HepG2 (cell line): ENCODE data around the gene TTYH1. TPM values are rescaled to one million over a fixed set of nuclear protein-coding genes. Genes with fewer than 3 reads are reported as not detected.

Experiments used
- ATAC-seq: fragments of 200-7000 bp; cut with Tn5 transposase; 3 replicates; pipeline ENCODE4 v1.9.1; 2020; ENCODE audit warnings: mild to moderate bottlenecking, moderate library complexity
- BruUV-seq: library from RNA; stranded (reverse); fragments of 400-500 nt; replicated peaks from 2 replicates; lab custom pipeline; 2021; lab: Mats Ljungman, UMichigan
- CTCF ChIA-PET: fragments of 300-600 bp; formaldehyde crosslinking; extraction: SDS; loops from one replicate; lab custom pipeline; 2021; ENCODE audit warnings: low total read pairs, inconsistent platforms, low intra/inter-chr PET ratio; lab: Yijun Ruan, JAX
- POLR2A ChIA-PET: fragments of 350-600 bp; sonication (Branson Sonifier 250); formaldehyde crosslinking; loops from one replicate; lab custom pipeline; 2020; ENCODE audit warnings: antibody characterized with exemption, inconsistent platforms; lab: Yijun Ruan, JAX
- DNase-seq: peaks from one replicate; pipeline ENCODE4 v3.0.0-alpha.2; 2015; ENCODE audit warnings: low spot score
- FAIRE-seq: peaks from 3 replicates; lab custom pipeline; 2011; peaks lifted over from hg19 to GRCh38; lab: Jason Lieb, UNC
- H2AFZ ChIP-seq: one replicate; pipeline ENCODE4 v1.6.1; 2011; ENCODE audit warnings: low read length, inconsistent platforms
- H3K27ac ChIP-seq: fragments of 300-600 bp; 3 replicates; pipeline ENCODE4 v1.8.0; 2011; ENCODE audit warnings: mixed run types, mild to moderate bottlenecking, mixed read lengths, low read length, inconsistent platforms; ENCODE audit not compliant: insufficient read depth; ENCODE audit errors: extremely low read length
- H3K27me3 ChIP-seq, 2 experiments: fragments of 200-600 bp in 1 of 2; 2 replicates in 1 of 2; 3 replicates in 1 of 2; pipeline versions ENCODE4 v1.6.0 to v1.8.0; 2011; ENCODE audit warnings: low read length in 2 of 2, mild to moderate bottlenecking in 2 of 2, moderate library complexity in 2 of 2, inconsistent platforms in 1 of 2; ENCODE audit not compliant: insufficient read depth in 2 of 2, control insufficient read depth in 1 of 2
- H3K36me3 ChIP-seq, 2 experiments: fragments of 200-600 bp in 1 of 2; replicated peaks in 1 of 2; 2 replicates in 1 of 2; 3 replicates in 1 of 2; pipeline versions ENCODE4 v1.5.1 to v1.8.0; 2011; ENCODE audit warnings: low read length in 2 of 2, inconsistent platforms in 1 of 2; ENCODE audit not compliant: insufficient read depth in 2 of 2, control insufficient read depth in 1 of 2
- H3K4me1 ChIP-seq: 2 replicates; pipeline ENCODE4 v1.5.1; 2012; ENCODE audit warnings: low read length, inconsistent platforms; ENCODE audit not compliant: insufficient read depth
- H3K4me2 ChIP-seq: 2 replicates; pipeline ENCODE4 v1.6.0; 2011; ENCODE audit warnings: low read depth, low read length, inconsistent platforms
- H3K4me3 ChIP-seq, 3 experiments: fragments of 200-600 bp in 1 of 3; sonication (generic), shearing (Covaris generic) in 1 of 3; replicated peaks in 1 of 3; 2 replicates each; pipeline ENCODE4 v1.5.1; 2011 to 2016; ENCODE audit warnings: low read length in 3 of 3, inconsistent platforms in 2 of 3, low read depth in 2 of 3, mild to moderate bottlenecking in 2 of 3, control low read depth in 1 of 3, mixed read lengths in 1 of 3; ENCODE audit not compliant: insufficient read depth in 1 of 3
- H3K79me2 ChIP-seq: one replicate; pipeline ENCODE4 v1.6.1; 2011; ENCODE audit warnings: low read length, inconsistent platforms; ENCODE audit not compliant: insufficient read depth
- H3K9ac ChIP-seq: 2 replicates; pipeline ENCODE4 v1.6.0; 2011; ENCODE audit warnings: mild to moderate bottlenecking, low read depth, low read length, inconsistent platforms; ENCODE audit not compliant: insufficient read depth
- H3K9me3 ChIP-seq: 2 replicates; pipeline ENCODE4 v1.5.1; 2012; ENCODE audit warnings: mild to moderate bottlenecking, low read length
- H4K20me1 ChIP-seq: 2 replicates; pipeline ENCODE4 v1.6.0; 2011; ENCODE audit warnings: inconsistent platforms, mild to moderate bottlenecking, low read length, moderate library complexity; ENCODE audit not compliant: insufficient read depth
- CAMTA2 ChIP-seq: sonication (generic); formaldehyde crosslinking; IDR thresholded peaks from 2 replicates; pipeline ENCODE4 v1.4.0; 2020; ENCODE audit warnings: mild to moderate bottlenecking, missing genetic modification reagents, borderline replicate concordance
- FOXJ3 ChIP-seq: sonication (generic); formaldehyde crosslinking; IDR thresholded peaks from 2 replicates; pipeline ENCODE4 v1.4.0; 2020; ENCODE audit warnings: missing genetic modification reagents, mild to moderate bottlenecking, borderline replicate concordance
- GABPA ChIP-seq, 2 experiments: IDR thresholded peaks; 2 replicates each; pipeline ENCODE4 v1.6.1; 2011 to 2016; ENCODE audit warnings: low read depth in 2 of 2, low read length in 1 of 2, missing biosample characterization in 1 of 2, missing genetic modification characterization in 1 of 2
- IRX3 ChIP-seq: sonication (generic); formaldehyde crosslinking; IDR thresholded peaks from 2 replicates; pipeline ENCODE4 v1.8.1; 2023; ENCODE audit warnings: mild to moderate bottlenecking, low read depth, missing genetic modification reagents, borderline replicate concordance
- MEIS1 ChIP-seq: sonication (generic); formaldehyde crosslinking; IDR thresholded peaks from 2 replicates; pipeline ENCODE4 v1.9.0; 2021; ENCODE audit warnings: mild to moderate bottlenecking, missing genetic modification reagents, moderate library complexity, borderline replicate concordance
- NAIF1 ChIP-seq: sonication (generic); formaldehyde crosslinking; IDR thresholded peaks from 2 replicates; pipeline ENCODE4 v1.5.0; 2020; ENCODE audit warnings: mild to moderate bottlenecking, missing genetic modification reagents, borderline replicate concordance
- PAX8 ChIP-seq: sonication (generic); formaldehyde crosslinking; IDR thresholded peaks from 2 replicates; pipeline ENCODE4 v1.8.0; 2022; ENCODE audit warnings: mild to moderate bottlenecking, missing genetic modification reagents, borderline replicate concordance
- RBFOX2 ChIP-seq: fragments of 200-400 bp; formaldehyde crosslinking; IDR thresholded peaks from 2 replicates; pipeline ENCODE4 v1.6.1; 2017; ENCODE audit warnings: low read depth, mild to moderate bottlenecking, low read length
- SMYD3 ChIP-seq: sonication (generic); formaldehyde crosslinking; IDR thresholded peaks from 2 replicates; pipeline ENCODE4 v1.8.1; 2023; ENCODE audit warnings: mild to moderate bottlenecking, missing genetic modification reagents
- SRY ChIP-seq: sonication (generic); formaldehyde crosslinking; IDR thresholded peaks from 2 replicates; pipeline ENCODE4 v1.8.0; 2022; ENCODE audit warnings: mild to moderate bottlenecking, missing genetic modification reagents
- ZFAT ChIP-seq: sonication (generic); formaldehyde crosslinking; conservative IDR thresholded peaks from 2 replicates; pipeline ENCODE4 v1.8.1; 2023; ENCODE audit warnings: missing genetic modification reagents, inconsistent platforms
- ZNF251 ChIP-seq: sonication (generic); formaldehyde crosslinking; IDR thresholded peaks from 2 replicates; pipeline ENCODE4 v1.9.0; 2021; ENCODE audit warnings: mild to moderate bottlenecking, missing genetic modification reagents
- ZNF282 ChIP-seq: fragments of 450-650 bp; IDR thresholded peaks from 2 replicates; pipeline ENCODE4 v1.6.1; 2018; ENCODE audit not compliant: partially characterized antibody
- ZNF30 ChIP-seq: sonication (generic); formaldehyde crosslinking; IDR thresholded peaks from 2 replicates; pipeline ENCODE4 v1.5.0; 2020; ENCODE audit warnings: mild to moderate bottlenecking, missing genetic modification reagents
- ZNF317 ChIP-seq: sonication (generic); formaldehyde crosslinking; IDR thresholded peaks from 2 replicates; pipeline ENCODE4 v1.5.0; 2020; ENCODE audit warnings: mild to moderate bottlenecking, missing genetic modification reagents
- ZNF569 ChIP-seq: sonication (generic); formaldehyde crosslinking; IDR thresholded peaks from 2 replicates; pipeline ENCODE4 v1.5.0; 2020; ENCODE audit warnings: mild to moderate bottlenecking, missing genetic modification reagents, moderate library complexity, borderline replicate concordance
- ZNF644 ChIP-seq: IDR thresholded peaks from 2 replicates; pipeline ENCODE4 v1.6.1; 2016; ENCODE audit warnings: low read depth
- ZNF777 ChIP-seq: sonication (generic); formaldehyde crosslinking; IDR thresholded peaks from 2 replicates; pipeline ENCODE4 v1.4.0; 2020; ENCODE audit warnings: missing genetic modification reagents
- WGBS: methylation state at CpG from one replicate; pipeline ENCODE4 v1.1.6; 2017; ENCODE audit warnings: low lambda C conversion rate; 5-methylcytosine and 5-hydroxymethylcytosine counted together
- in situ Hi-C: cut with HindIII; loops from 2 replicates; pipeline ENCODE4 v1.10.0; 2017; ENCODE audit warnings: low pct_unique_long_range_greater_than_20kb; ENCODE audit not compliant: extremely low pct_ligation_motif_present
- intact Hi-C: fragments of 100-400 bp; cut with micrococcal nuclease; formaldehyde crosslinking; loops from one replicate; pipeline ENCODE4 v1.10.0; 2022; ENCODE audit not compliant: unreplicated experiment
- polyA plus RNA-seq, 8 experiments: library from polyadenylated mRNA; depleted of rRNA in 3 of 8; stranded (reverse) in 7 of 8; unstranded in 1 of 8; fragments of >200 nt; fragmentation: Illumina TruSeq in 4 of 8; extraction: Trizol in 4 of 8; gene quantifications; 2 replicates each; pipeline versions ENCODE4 v1.2.1 to v1.2.3, GENCODE V29; 2011 to 2016; ENCODE audit warnings: low read depth in 4 of 8, missing spikeins in 1 of 8, mixed read lengths in 1 of 8; ENCODE audit not compliant: insufficient read depth in 1 of 8
- total RNA-seq, 5 experiments: library from RNA; depleted of rRNA; stranded (reverse); fragments of >200 nt; fragmentation: Illumina TruSeq; extraction: Trizol; gene quantifications; 2 replicates each; pipeline ENCODE4 v1.2.3, GENCODE V29; 2016; ENCODE audit warnings: low read depth in 1 of 5
- TF ChIP-seq, protein P1 (sequence below): sonication (generic); formaldehyde crosslinking; IDR thresholded peaks from 2 replicates; pipeline ENCODE4 v1.5.1; 2020; ENCODE audit warnings: missing genetic modification reagents, mild to moderate bottlenecking, borderline replicate concordance
- TF ChIP-seq, protein P2 (sequence below): sonication (generic); IDR thresholded peaks from 2 replicates; pipeline ENCODE4 v1.6.1; 2016; ENCODE audit warnings: low read depth, borderline replicate concordance
- TF ChIP-seq, protein P3 (sequence below): sonication (generic); formaldehyde crosslinking; IDR thresholded peaks from 2 replicates; pipeline ENCODE4 v1.5.1; 2020; ENCODE audit warnings: mild to moderate bottlenecking, missing genetic modification reagents
- TF ChIP-seq, protein P4 (sequence below): sonication (generic); formaldehyde crosslinking; IDR thresholded peaks from 2 replicates; pipeline ENCODE4 v1.4.0; 2020; ENCODE audit warnings: mild to moderate bottlenecking, missing genetic modification reagents

The TTYH1 gene
- total and polyA plus RNA-seq, 2 of the 13 experiments (the other 11 are each of a cell fraction or from before 2014, with no cell fraction given) = 6.9 to 19.9 TPM

DNA sequence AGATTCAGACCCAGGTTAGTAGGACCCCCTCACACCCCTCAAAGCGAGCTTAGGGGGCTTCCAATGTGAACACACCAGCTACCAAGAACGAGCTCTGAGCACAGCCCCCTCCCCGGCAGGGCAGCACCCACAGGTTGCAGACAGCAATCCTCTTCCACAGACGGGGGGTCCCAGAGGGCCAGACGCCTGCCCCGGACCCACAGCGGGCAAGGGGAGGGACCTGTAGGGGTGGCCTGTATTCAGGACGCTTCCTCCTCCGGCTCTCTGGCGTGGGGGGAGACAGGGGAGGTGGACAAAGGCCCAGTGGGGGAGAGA, 4.8 kb downstream of the TTYH1 start:
- no peaks in the 10 kb centered on the region for H4K20me1 ChIP-seq
- intact Hi-C loops (no loop called here), in situ Hi-C loops (no loop called here)
- peak overlapping the region; percentile 79 for H3K9ac ChIP-seq
- no peak for DNase-seq
- ChIA-PET POLR2A (interaction anchor here (0.6 to 4.4 kb wide), 17 partner anchors 11 to 283 kb away, joined by 3 to 55 read pairs (median 4); partner anchors contain the start of genes CNOT3, LAIR1, LENG8 and LENG9), CTCF (no interaction called here)
- peak overlapping the region; percentile 90 for H3K4me2 ChIP-seq
- no peaks in the 10 kb centered on the region for H3K27me3 ChIP-seq
- ATAC-seq = no peak
- peak overlapping the region; percentile 73 for H3K27ac ChIP-seq
- peaks cover 64% of the 10 kb centered on the region for H3K4me1 ChIP-seq
- no peaks in the 10 kb centered on the region for H3K36me3 ChIP-seq
- H3K79me2 ChIP-seq = no peaks in the 10 kb centered on the region
- H3K4me3 ChIP-seq = peak overlapping the region in 2 of 3 experiments; percentile 43 to 64; a peak in 4 of 6 replicates
- no peaks in the 10 kb centered on the region for H3K9me3 ChIP-seq
- BruUV-seq = no TSS peak
- H2AFZ ChIP-seq = no peak overlapping the region
- no CpG with 5 or more reads among the region's 10 CpGs for WGBS
- FAIRE-seq = no peak
- TF ChIP-seq FOXJ3 (CRISPR knock-in tag) = no peak
- no peak for TF ChIP-seq SMYD3 (CRISPR knock-in tag)
- TF ChIP-seq, protein P1, sequence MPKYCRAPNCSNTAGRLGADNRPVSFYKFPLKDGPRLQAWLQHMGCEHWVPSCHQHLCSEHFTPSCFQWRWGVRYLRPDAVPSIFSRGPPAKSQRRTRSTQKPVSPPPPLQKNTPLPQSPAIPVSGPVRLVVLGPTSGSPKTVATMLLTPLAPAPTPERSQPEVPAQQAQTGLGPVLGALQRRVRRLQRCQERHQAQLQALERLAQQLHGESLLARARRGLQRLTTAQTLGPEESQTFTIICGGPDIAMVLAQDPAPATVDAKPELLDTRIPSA (CRISPR knock-in tag) = no peak
- no peak for TF ChIP-seq ZNF644 (CRISPR knock-in tag)
- TF ChIP-seq ZNF317 = no peak
- no peak for TF ChIP-seq MEIS1 (CRISPR knock-in tag)
- no peak for TF ChIP-seq ZFAT
- TF ChIP-seq ZNF251 (CRISPR knock-in tag) = no peak
- TF ChIP-seq ZNF569 = no peak
- TF ChIP-seq, protein P2, sequence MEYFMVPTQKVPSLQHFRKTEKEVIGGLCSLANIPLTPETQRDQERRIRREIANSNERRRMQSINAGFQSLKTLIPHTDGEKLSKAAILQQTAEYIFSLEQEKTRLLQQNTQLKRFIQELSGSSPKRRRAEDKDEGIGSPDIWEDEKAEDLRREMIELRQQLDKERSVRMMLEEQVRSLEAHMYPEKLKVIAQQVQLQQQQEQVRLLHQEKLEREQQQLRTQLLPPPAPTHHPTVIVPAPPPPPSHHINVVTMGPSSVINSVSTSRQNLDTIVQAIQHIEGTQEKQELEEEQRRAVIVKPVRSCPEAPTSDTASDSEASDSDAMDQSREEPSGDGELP = no peak
- TF ChIP-seq, protein P3, sequence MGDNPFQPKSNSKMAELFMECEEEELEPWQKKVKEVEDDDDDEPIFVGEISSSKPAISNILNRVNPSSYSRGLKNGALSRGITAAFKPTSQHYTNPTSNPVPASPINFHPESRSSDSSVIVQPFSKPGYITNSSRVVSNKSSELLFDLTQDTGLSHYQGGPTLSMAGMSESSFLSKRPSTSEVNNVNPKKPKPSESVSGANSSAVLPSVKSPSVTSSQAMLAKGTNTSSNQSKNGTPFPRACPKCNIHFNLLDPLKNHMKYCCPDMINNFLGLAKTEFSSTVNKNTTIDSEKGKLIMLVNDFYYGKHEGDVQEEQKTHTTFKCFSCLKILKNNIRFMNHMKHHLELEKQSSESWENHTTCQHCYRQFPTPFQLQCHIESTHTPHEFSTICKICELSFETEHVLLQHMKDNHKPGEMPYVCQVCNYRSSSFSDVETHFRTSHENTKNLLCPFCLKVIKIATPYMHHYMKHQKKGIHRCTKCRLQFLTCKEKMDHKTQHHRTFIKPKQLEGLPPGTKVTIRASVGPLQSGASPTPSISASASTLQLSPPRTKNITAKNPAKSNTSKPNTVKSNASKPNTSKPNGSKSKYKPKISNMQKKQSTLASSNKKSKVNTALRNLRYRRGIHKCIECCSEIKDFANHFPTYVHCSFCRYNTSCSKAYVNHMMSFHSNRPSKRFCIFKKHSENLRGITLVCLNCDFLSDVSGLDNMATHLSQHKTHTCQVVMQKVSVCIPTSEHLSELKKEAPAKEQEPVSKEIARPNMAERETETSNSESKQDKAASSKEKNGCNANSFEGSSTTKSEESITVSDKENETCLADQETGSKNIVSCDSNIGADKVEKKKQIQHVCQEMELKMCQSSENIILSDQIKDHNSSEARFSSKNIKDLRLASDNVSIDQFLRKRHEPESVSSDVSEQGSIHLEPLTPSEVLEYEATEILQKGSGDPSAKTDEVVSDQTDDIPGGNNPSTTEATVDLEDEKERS (CRISPR knock-in tag) = no peak
- TF ChIP-seq SRY = no peak
- peak; percentile 60 for TF ChIP-seq RBFOX2
- TF ChIP-seq, protein P4, sequence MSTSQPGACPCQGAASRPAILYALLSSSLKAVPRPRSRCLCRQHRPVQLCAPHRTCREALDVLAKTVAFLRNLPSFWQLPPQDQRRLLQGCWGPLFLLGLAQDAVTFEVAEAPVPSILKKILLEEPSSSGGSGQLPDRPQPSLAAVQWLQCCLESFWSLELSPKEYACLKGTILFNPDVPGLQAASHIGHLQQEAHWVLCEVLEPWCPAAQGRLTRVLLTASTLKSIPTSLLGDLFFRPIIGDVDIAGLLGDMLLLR = no peak
- TF ChIP-seq PAX8 (CRISPR knock-in tag) = 0 out of 2 replicates have a peak, but pooled peaks have one; percentile 31
- TF ChIP-seq ZNF777 (CRISPR knock-in tag) = peak; percentile 65
- TF ChIP-seq IRX3 (CRISPR knock-in tag) = no peak
- no peak for TF ChIP-seq GABPA (IDR thresholded peaks at IDR 0.05; ENCODE audit: low read depth, low read length)
- no peak for TF ChIP-seq GABPA (CRISPR knock-in tag; IDR thresholded peaks at IDR 0.05; ENCODE audit: low read depth)
- TF ChIP-seq NAIF1 (CRISPR knock-in tag) = no peak
- no peak for TF ChIP-seq ZNF282
- TF ChIP-seq CAMTA2 (CRISPR knock-in tag) = no peak
- TF ChIP-seq ZNF30 (CRISPR knock-in tag) = no peak
